Activated naive CD4-positive, alpha-beta T cell (primary cell): Measurements from ENCODE around the gene TRIM44.

Experiments
- DNase-seq, 4 experiments: peaks; one replicate each; lab custom pipeline; 2025; lab: John Stamatoyannopoulos, UW

TRIM44 gene

GRCh38 chr11:35717520-35717919, 54.9 kb downstream of the TRIM44 start:
- no peak for DNase-seq

GRCh38 chr11:35721651-35722282, 59.2 kb downstream of the TRIM44 start:
- no peak for DNase-seq

GRCh38 chr11:35722641-35723040, 60.1 kb downstream of the TRIM44 start:
- no peak for DNase-seq

GRCh38 chr11:35723493-35723892, 60.9 kb downstream of the TRIM44 start:
- DNase-seq = no peak

- no peak for DNase-seq
Measured at GRCh38 chr11:35723913-35724312, 61.3 kb downstream of the TRIM44 start.

GRCh38 chr11:35725885-35726284, 63.3 kb downstream of the TRIM44 start:
- DNase-seq = no peak

GRCh38 chr11:35727140-35727539, 64.6 kb downstream of the TRIM44 start:
- DNase-seq = no peak

GRCh38 chr11:35730254-35730653, 67.7 kb downstream of the TRIM44 start:
- no peak for DNase-seq

GRCh38 chr11:35734669-35735410, 72.3 kb downstream of the TRIM44 start:
- no peak for DNase-seq

GRCh38 chr11:35735411-35735810, 72.8 kb downstream of the TRIM44 start:
- DNase-seq = no peak

- no peak for DNase-seq
Measured at GRCh38 chr11:35735903-35736302, 73.3 kb downstream of the TRIM44 start.

GRCh38 chr11:35736952-35737351, 74.4 kb downstream of the TRIM44 start:
- DNase-seq = no peak

- no peak for DNase-seq
Measured at GRCh38 chr11:35740061-35740799, 77.7 kb downstream of the TRIM44 start.

- DNase-seq = no peak
Measured at GRCh38 chr11:35742707-35743454, 80.3 kb downstream of the TRIM44 start.

GRCh38 chr11:35746356-35747153, 84.0 kb downstream of the TRIM44 start:
- no peak for DNase-seq

- DNase-seq = no peak
Measured at GRCh38 chr11:35747668-35748067, 85.1 kb downstream of the TRIM44 start.

GRCh38 chr11:35748644-35749043, 86.1 kb downstream of the TRIM44 start:
- DNase-seq = no peak

GRCh38 chr11:35750315-35750714, 87.7 kb downstream of the TRIM44 start:
- DNase-seq = no peak

GRCh38 chr11:35750981-35751663, 88.5 kb downstream of the TRIM44 start:
- DNase-seq = no peak

GRCh38 chr11:35751664-35752061, 89.1 kb downstream of the TRIM44 start:
- DNase-seq = no peak

- DNase-seq = no peak
Measured at GRCh38 chr11:35752115-35752514, 89.5 kb downstream of the TRIM44 start.
